Fibroblast of lung (primary cell): ENCODE data around the gene RCSD1.

Source experiments
- EZH2 ChIP-seq: IDR thresholded peaks from 2 replicates; pipeline ENCODE4 v1.5.1; 2012; ENCODE audit warnings: low read length, control low read depth, mild to moderate bottlenecking; ENCODE audit errors: missing control alignments
- TF ChIP-seq, protein P1 (sequence below), 2 donors: IDR thresholded peaks in 1 of 2; conservative IDR thresholded peaks in 1 of 2; 1 replicate in 1 of 2; 2 replicates in 1 of 2; pipeline ENCODE4 v1.5.1; 2011 to 2012; ENCODE audit warnings: low read length in 2 of 2, control low read depth in 1 of 2, inconsistent platforms in 1 of 2, low read depth in 1 of 2, mild to moderate bottlenecking in 1 of 2

DNA sequence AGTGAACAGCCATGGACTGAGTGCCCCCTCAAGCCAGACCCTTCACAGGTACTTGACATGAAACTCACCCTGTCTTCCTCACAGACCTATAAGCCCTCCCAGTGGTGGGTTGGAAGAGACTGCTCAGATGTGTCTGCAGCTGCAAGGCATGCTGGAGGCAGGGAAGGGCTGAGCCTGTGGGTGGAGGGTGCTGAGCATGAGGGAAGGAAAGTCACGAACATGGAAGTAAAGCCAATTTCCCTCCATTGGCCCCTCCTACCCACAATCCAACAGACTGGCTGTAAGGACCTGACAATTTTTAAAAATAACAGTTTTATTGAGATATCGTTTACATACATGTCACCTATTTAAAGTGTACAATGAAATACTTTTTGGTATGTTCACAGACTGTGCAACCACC is 44.1 kb downstream of the RCSD1 start:
- TF ChIP-seq EZH2: no peak
- TF ChIP-seq, protein P1, sequence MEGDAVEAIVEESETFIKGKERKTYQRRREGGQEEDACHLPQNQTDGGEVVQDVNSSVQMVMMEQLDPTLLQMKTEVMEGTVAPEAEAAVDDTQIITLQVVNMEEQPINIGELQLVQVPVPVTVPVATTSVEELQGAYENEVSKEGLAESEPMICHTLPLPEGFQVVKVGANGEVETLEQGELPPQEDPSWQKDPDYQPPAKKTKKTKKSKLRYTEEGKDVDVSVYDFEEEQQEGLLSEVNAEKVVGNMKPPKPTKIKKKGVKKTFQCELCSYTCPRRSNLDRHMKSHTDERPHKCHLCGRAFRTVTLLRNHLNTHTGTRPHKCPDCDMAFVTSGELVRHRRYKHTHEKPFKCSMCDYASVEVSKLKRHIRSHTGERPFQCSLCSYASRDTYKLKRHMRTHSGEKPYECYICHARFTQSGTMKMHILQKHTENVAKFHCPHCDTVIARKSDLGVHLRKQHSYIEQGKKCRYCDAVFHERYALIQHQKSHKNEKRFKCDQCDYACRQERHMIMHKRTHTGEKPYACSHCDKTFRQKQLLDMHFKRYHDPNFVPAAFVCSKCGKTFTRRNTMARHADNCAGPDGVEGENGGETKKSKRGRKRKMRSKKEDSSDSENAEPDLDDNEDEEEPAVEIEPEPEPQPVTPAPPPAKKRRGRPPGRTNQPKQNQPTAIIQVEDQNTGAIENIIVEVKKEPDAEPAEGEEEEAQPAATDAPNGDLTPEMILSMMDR (conservative IDR thresholded peaks at IDR 0.05 in 1 of 2, IDR thresholded peaks at IDR 0.05 in 1 of 2; ENCODE audit: low read depth in 1 of 2, low read length in 2 of 2): no peak
